Hepatocyte (in vitro differentiated cells): ENCODE data around the gene MOK.

ENCODE experiments used
- EZH2phosphoT487 ChIP-seq: fragments of 200-600 bp; sonication (generic); IDR thresholded peaks from one replicate; pipeline ENCODE4 v1.6.1; 2018; ENCODE audit warnings: antibody characterized with exemption, mild to moderate bottlenecking, low read depth, moderate library complexity; ENCODE audit not compliant: unreplicated experiment, severe bottlenecking
- TF ChIP-seq, protein P1 (sequence below): fragments of 200-600 bp; sonication (generic); IDR thresholded peaks from 2 replicates; pipeline ENCODE4 v1.5.1; 2016; ENCODE audit warnings: antibody characterized with exemption, mild to moderate bottlenecking; ENCODE audit not compliant: poor library complexity

DNA sequence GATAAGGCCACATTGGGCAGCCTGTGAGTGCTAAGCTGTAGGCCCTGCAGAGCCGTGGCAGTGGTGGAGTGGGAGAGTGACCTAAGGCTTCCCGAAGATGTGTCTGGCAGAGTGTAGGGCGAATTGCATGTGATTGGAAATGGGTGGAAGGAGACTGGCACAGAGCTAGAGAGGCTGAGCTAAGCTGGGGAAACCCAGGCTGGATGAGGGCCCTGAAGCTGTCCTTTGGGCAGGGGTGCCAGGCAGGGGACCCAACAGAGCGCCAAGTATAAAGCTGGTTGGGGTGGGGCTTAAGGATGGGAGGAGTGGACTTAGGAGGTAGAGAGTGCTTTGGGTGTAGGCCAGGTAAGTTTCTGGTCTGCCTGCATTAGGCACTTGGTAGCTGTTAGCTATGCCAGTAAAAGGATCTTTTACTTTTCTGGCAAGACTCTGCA is 117.4 kb downstream of the MOK start:
- TF ChIP-seq, protein P1, sequence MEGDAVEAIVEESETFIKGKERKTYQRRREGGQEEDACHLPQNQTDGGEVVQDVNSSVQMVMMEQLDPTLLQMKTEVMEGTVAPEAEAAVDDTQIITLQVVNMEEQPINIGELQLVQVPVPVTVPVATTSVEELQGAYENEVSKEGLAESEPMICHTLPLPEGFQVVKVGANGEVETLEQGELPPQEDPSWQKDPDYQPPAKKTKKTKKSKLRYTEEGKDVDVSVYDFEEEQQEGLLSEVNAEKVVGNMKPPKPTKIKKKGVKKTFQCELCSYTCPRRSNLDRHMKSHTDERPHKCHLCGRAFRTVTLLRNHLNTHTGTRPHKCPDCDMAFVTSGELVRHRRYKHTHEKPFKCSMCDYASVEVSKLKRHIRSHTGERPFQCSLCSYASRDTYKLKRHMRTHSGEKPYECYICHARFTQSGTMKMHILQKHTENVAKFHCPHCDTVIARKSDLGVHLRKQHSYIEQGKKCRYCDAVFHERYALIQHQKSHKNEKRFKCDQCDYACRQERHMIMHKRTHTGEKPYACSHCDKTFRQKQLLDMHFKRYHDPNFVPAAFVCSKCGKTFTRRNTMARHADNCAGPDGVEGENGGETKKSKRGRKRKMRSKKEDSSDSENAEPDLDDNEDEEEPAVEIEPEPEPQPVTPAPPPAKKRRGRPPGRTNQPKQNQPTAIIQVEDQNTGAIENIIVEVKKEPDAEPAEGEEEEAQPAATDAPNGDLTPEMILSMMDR: no peak
- no peak for TF ChIP-seq EZH2phosphoT487
